HEK293 (cell line): ENCODE data around the gene THSD7B.

Source experiments
- CTCF ChIA-PET: fragments of 350-600 bp; formaldehyde crosslinking; extraction: SDS; loops from one replicate; lab custom pipeline; 2021; ENCODE audit warnings: antibody characterized with exemption; lab: Yijun Ruan, JAX
- POLR2A ChIA-PET: fragments of 300-600 bp; formaldehyde crosslinking; extraction: SDS; loops from one replicate; lab custom pipeline; 2020; ENCODE audit warnings: antibody characterized with exemption, inconsistent platforms; lab: Yijun Ruan, JAX
- H3K27ac ChIP-seq: fragments of 200-500 bp; sonication (Bioruptor generic); 2 replicates; pipeline ENCODE4 v1.5.1; 2014; ENCODE audit warnings: low read depth, low read length, control low read depth, inconsistent platforms; ENCODE audit errors: extremely low read depth
- H3K36me3 ChIP-seq, 2 experiments: fragments of 200-500 bp in 1 of 2; sonication (Bioruptor generic) in 1 of 2; 1 replicate in 1 of 2; 2 replicates in 1 of 2; pipeline ENCODE4 v1.5.1; 2014 to 2017; ENCODE audit warnings: inconsistent platforms in 2 of 2, low read length in 2 of 2; ENCODE audit not compliant: control insufficient read depth in 2 of 2, insufficient read depth in 1 of 2
- H3K4me1 ChIP-seq: fragments of 200-500 bp; sonication (Bioruptor generic); 2 replicates; pipeline ENCODE4 v1.5.1; 2014; ENCODE audit warnings: mild to moderate bottlenecking, low read length, inconsistent platforms; ENCODE audit not compliant: control insufficient read depth, insufficient read depth
- H3K4me3 ChIP-seq: 2 replicates; pipeline ENCODE4 v1.5.1; 2011; ENCODE audit warnings: low read depth, mild to moderate bottlenecking, control low read depth, low read length, moderate library complexity
- H3K9me3 ChIP-seq: fragments of 200-500 bp; sonication (Bioruptor generic); 2 replicates; pipeline ENCODE4 v1.5.1; 2014; ENCODE audit warnings: low read depth, low read length, inconsistent platforms; ENCODE audit not compliant: control insufficient read depth, insufficient read depth
- ATF2 ChIP-seq: fragments of 450-650 bp; formaldehyde crosslinking; IDR thresholded peaks from 2 replicates; pipeline ENCODE4 v1.5.1; 2016; ENCODE audit warnings: missing biosample characterization, missing genetic modification characterization, low read depth
- BCL11B ChIP-seq: fragments of 450-650 bp; formaldehyde crosslinking; IDR thresholded peaks from 2 replicates; pipeline ENCODE4 v1.5.1; 2016; ENCODE audit warnings: low read depth, missing biosample characterization, missing genetic modification characterization
- GLI2 ChIP-seq: fragments of 450-650 bp; formaldehyde crosslinking; IDR thresholded peaks from 2 replicates; pipeline ENCODE4; 2017; ENCODE audit warnings: missing biosample characterization, missing genetic modification characterization, low read depth, borderline replicate concordance
- HOXA7 ChIP-seq: sonication (generic); formaldehyde crosslinking; IDR thresholded peaks from 2 replicates; pipeline ENCODE4 v1.8.1; 2022; ENCODE audit warnings: missing genetic modification reagents, borderline replicate concordance
- OSR2 ChIP-seq: fragments of 450-650 bp; formaldehyde crosslinking; IDR thresholded peaks from 2 replicates; pipeline ENCODE4 v1.5.1; 2016; ENCODE audit warnings: missing biosample characterization, missing genetic modification characterization
- PRDM10 ChIP-seq: fragments of 450-650 bp; formaldehyde crosslinking; IDR thresholded peaks from 2 replicates; pipeline ENCODE4 v1.5.1; 2016; ENCODE audit warnings: missing biosample characterization, missing genetic modification characterization
- PRDM4 ChIP-seq: fragments of 450-650 bp; formaldehyde crosslinking; IDR thresholded peaks from 2 replicates; pipeline ENCODE4 v1.5.1; 2017; ENCODE audit warnings: missing biosample characterization, missing genetic modification characterization
- SP2 ChIP-seq: fragments of 450-650 bp; formaldehyde crosslinking; IDR thresholded peaks from 2 replicates; pipeline ENCODE4 v1.5.1; 2016; ENCODE audit warnings: missing biosample characterization, missing genetic modification characterization
- TRIM28 ChIP-seq: IDR thresholded peaks from 2 replicates; pipeline ENCODE4 v1.6.1; 2011; ENCODE audit warnings: low read length, control low read depth, borderline replicate concordance
- ZEB2 ChIP-seq: fragments of 450-650 bp; formaldehyde crosslinking; IDR thresholded peaks from 2 replicates; pipeline ENCODE4 v1.5.1; 2016; ENCODE audit warnings: missing biosample characterization, missing genetic modification characterization
- ZNF112 ChIP-seq: fragments of 450-650 bp; formaldehyde crosslinking; IDR thresholded peaks from 2 replicates; pipeline ENCODE4 v1.5.0; 2017; ENCODE audit warnings: missing biosample characterization, missing genetic modification characterization
- ZNF16 ChIP-seq: fragments of 450-650 bp; formaldehyde crosslinking; IDR thresholded peaks from 2 replicates; pipeline ENCODE4 v1.5.1; 2016; ENCODE audit warnings: low read depth, missing biosample characterization, missing genetic modification characterization
- ZNF239 ChIP-seq: fragments of 450-650 bp; formaldehyde crosslinking; IDR thresholded peaks from 2 replicates; pipeline ENCODE4 v1.5.1; 2016; ENCODE audit warnings: missing biosample characterization, missing genetic modification characterization
- ZNF280C ChIP-seq: fragments of 450-650 bp; formaldehyde crosslinking; IDR thresholded peaks from 2 replicates; pipeline ENCODE4 v1.5.1; 2016; ENCODE audit warnings: missing biosample characterization, missing genetic modification characterization
- ZNF426 ChIP-seq: fragments of 450-650 bp; formaldehyde crosslinking; IDR thresholded peaks from 2 replicates; pipeline ENCODE4 v1.5.1; 2017; ENCODE audit warnings: missing biosample characterization, missing genetic modification characterization, mild to moderate bottlenecking, inconsistent platforms, moderate library complexity
- ZNF473 ChIP-seq: fragments of 450-650 bp; formaldehyde crosslinking; IDR thresholded peaks from 2 replicates; pipeline ENCODE4 v1.5.1; 2017; ENCODE audit warnings: missing biosample characterization, missing genetic modification characterization
- ZNF510 ChIP-seq: fragments of 450-650 bp; formaldehyde crosslinking; IDR thresholded peaks from 2 replicates; pipeline ENCODE4 v1.5.1; 2018; ENCODE audit warnings: mild to moderate bottlenecking, missing genetic modification characterization, missing biosample characterization; ENCODE audit not compliant: insufficient replicate concordance
- ZNF585B ChIP-seq: fragments of 450-650 bp; formaldehyde crosslinking; IDR thresholded peaks from 2 replicates; pipeline ENCODE4 v1.5.1; 2016; ENCODE audit warnings: missing biosample characterization, missing genetic modification characterization
- ZNF626 ChIP-seq: fragments of 450-650 bp; sonication (Bioruptor Pico); formaldehyde crosslinking; IDR thresholded peaks from 2 replicates; pipeline ENCODE4 v1.5.1; 2018; ENCODE audit warnings: missing biosample characterization, missing genetic modification characterization, inconsistent platforms
- ZNF660 ChIP-seq: fragments of 450-650 bp; IDR thresholded peaks from 2 replicates; pipeline ENCODE4 v1.5.1; 2018; ENCODE audit warnings: missing biosample characterization, mild to moderate bottlenecking, missing genetic modification characterization
- ZNF768 ChIP-seq: fragments of 450-650 bp; formaldehyde crosslinking; IDR thresholded peaks from 2 replicates; pipeline ENCODE4 v1.5.1; 2018; ENCODE audit warnings: missing biosample characterization, mild to moderate bottlenecking, missing genetic modification characterization
- ZNF777 ChIP-seq: fragments of 450-650 bp; formaldehyde crosslinking; IDR thresholded peaks from 2 replicates; pipeline ENCODE4 v1.5.1; 2017; ENCODE audit warnings: missing biosample characterization, missing genetic modification characterization, borderline replicate concordance
- ZSCAN4 ChIP-seq: fragments of 450-650 bp; formaldehyde crosslinking; IDR thresholded peaks from 2 replicates; pipeline ENCODE4 v1.5.1; 2017; ENCODE audit warnings: missing biosample characterization, missing genetic modification characterization

Gene THSD7B

GRCh38 chr2:137183206-137183898 lies 418.0 kb downstream of the THSD7B start (continued):
- TF ChIP-seq ZEB2 (tag by site-specific recombination) = no peak
- no peak for TF ChIP-seq ZNF16
- no peak for TF ChIP-seq GLI2 (tag by site-specific recombination)

DNA sequence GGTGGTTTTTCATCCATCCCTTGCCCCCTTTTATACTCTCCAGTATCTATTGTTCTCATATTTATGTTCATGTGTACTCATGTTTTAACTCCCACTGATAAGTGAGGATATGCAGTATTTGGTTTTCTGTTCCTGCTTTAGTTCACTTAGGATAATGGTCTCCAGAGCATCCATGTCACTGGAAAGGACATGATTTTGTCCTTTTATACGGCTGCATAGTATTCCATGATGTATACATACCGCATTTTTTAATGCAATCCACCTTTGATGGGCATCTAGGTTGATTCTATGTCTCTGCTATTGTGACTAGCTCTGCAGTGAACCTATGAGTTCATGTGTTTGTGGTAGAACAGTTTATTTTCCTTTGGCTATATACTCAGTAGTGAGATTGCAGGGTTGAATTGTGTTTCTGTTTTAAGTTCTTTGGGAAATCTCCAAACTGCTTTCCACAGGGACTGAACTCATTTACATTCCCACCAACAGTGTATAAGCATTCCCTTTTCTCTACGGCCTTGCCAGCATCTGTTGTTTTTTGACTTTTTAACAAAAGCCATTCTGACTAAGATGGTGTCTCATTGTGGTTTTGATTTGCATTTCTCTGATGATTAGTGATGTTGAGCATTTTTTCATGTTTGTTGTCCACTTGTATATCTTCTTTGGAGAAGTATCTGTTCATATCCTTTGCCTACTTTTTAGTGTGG lies 420.2 kb downstream of the THSD7B start:
- Histone ChIP-seq H3K36me3 (no peaks in the 10 kb centered on the region), H3K4me1 (no peaks in the 10 kb centered on the region), H3K4me3 (no peak overlapping the region), H3K27ac (no peak overlapping the region), H3K9me3 (no peaks in the 10 kb centered on the region)
- ChIA-PET POLR2A (no interaction called here), CTCF (no interaction called here)
- TF ChIP-seq ZNF112 (tag by site-specific recombination) = no peak
- no peak for TF ChIP-seq ZNF777
- no peak for TF ChIP-seq BCL11B
- TF ChIP-seq ZNF626 (tag by site-specific recombination) = no peak
- TF ChIP-seq HOXA7 (CRISPR knock-in tag) = no peak
- TF ChIP-seq ZNF280C (tag by site-specific recombination) = no peak
- no peak for TF ChIP-seq ZNF660 (tag by site-specific recombination)
- TF ChIP-seq ZNF473 (tag by site-specific recombination) = no peak
- TF ChIP-seq PRDM4 (tag by site-specific recombination) = no peak
- TF ChIP-seq ZNF239 (tag by site-specific recombination) = no peak
- no peak for TF ChIP-seq ZNF768 (tag by site-specific recombination)
- no peak for TF ChIP-seq TRIM28

GRCh38 chr2:137187216-137187615 lies 421.9 kb downstream of the THSD7B start:
- CTCF ChIA-PET = no interaction called here
- H3K4me1 ChIP-seq = no peaks in the 10 kb centered on the region
- POLR2A ChIA-PET = no interaction called here
- H3K9me3 ChIP-seq = no peaks in the 10 kb centered on the region
- H3K4me3 ChIP-seq = no peak overlapping the region
- H3K36me3 ChIP-seq = no peaks in the 10 kb centered on the region
- no peak overlapping the region for H3K27ac ChIP-seq
- TF ChIP-seq OSR2 (tag by site-specific recombination) = no peak
- no peak for TF ChIP-seq SP2 (tag by site-specific recombination)
- TF ChIP-seq ZNF426 (tag by site-specific recombination) = no peak
- TF ChIP-seq ATF2 (tag by site-specific recombination) = no peak
- TF ChIP-seq PRDM10 = no peak
- TF ChIP-seq ZNF510 (tag by site-specific recombination) = no peak
- no peak for TF ChIP-seq ZSCAN4 (tag by site-specific recombination)
- TF ChIP-seq ZNF585B (tag by site-specific recombination) = no peak
